Measurements from ENCODE around the gene XYLT1.
A peak's percentile ranks its signal among the peaks of the same experiment; 100 is the strongest.

DNA sequence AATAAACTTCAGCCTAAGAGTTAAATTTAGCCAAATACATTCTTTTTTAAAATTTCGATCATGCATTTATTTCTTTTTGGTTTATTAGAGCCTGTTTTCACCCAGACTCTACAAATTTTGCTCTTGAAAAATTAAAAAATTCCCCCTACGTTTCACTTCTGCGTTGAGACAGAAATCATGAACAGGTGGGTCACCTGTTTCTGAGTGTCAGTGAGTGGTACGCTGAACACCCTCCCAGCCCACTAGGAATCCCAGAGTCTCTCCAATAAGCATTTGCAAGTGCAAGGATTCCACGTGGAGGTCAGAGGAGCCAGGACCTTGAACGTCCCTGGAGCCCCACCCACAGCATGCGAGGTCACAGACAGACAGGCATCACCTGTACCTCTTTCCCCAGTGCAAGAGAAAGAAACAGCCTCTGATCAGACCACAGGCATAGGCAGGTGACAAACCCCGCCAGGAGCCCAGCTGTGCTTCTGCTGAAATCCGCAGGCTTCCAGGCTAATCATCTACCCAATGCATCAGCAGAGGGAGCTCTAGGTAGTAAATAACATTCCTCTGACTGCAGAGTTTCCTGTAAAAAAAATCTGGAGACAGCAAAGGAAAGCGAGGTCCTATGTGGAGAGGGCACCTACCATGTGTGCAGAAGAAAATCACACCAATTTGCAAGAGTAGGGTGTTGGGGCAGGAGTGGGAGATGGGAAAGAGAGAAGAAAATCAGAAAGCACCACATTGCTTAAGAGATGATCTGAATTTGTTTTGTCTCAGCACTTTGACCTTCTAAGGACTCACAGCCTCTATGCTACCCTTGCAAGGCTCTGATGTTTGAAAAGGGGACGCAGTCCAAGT lies 5.9 kb upstream of the XYLT1 start:
- TF ChIP-seq, protein P1, sequence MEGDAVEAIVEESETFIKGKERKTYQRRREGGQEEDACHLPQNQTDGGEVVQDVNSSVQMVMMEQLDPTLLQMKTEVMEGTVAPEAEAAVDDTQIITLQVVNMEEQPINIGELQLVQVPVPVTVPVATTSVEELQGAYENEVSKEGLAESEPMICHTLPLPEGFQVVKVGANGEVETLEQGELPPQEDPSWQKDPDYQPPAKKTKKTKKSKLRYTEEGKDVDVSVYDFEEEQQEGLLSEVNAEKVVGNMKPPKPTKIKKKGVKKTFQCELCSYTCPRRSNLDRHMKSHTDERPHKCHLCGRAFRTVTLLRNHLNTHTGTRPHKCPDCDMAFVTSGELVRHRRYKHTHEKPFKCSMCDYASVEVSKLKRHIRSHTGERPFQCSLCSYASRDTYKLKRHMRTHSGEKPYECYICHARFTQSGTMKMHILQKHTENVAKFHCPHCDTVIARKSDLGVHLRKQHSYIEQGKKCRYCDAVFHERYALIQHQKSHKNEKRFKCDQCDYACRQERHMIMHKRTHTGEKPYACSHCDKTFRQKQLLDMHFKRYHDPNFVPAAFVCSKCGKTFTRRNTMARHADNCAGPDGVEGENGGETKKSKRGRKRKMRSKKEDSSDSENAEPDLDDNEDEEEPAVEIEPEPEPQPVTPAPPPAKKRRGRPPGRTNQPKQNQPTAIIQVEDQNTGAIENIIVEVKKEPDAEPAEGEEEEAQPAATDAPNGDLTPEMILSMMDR (conservative IDR thresholded peaks at IDR 0.05; ENCODE audit: low read depth, low read length): peak; percentile 35
- TF ChIP-seq EZH2 (IDR thresholded peaks at IDR 0.05; ENCODE audit: low read length, unreplicated experiment) (no peak), EZH2phosphoT487 (IDR thresholded peaks at IDR 0.05; ENCODE audit: borderline replicate concordance, low read length) (no peak)
